Glomerular endothelial cell (primary cell): ENCODE data around the gene S100PBP. TPM values are rescaled to one million over a fixed set of nuclear protein-coding genes. Genes with fewer than 3 reads are reported as not detected.

Experiments
- DNase-seq: peaks from one replicate; pipeline ENCODE4 v3.0.0-alpha.2; 2011; ENCODE audit warnings: low read depth, low spot score; ENCODE audit errors: extremely low read depth
- total RNA-seq: library from RNA; depleted of rRNA; stranded (reverse); fragments of >200 nt; gene quantifications from 2 replicates; pipeline ENCODE4 v1.2.3, GENCODE V29; 2015

The S100PBP gene
- 18.9 and 40.8 TPM in 2 replicates for total RNA-seq

DNA sequence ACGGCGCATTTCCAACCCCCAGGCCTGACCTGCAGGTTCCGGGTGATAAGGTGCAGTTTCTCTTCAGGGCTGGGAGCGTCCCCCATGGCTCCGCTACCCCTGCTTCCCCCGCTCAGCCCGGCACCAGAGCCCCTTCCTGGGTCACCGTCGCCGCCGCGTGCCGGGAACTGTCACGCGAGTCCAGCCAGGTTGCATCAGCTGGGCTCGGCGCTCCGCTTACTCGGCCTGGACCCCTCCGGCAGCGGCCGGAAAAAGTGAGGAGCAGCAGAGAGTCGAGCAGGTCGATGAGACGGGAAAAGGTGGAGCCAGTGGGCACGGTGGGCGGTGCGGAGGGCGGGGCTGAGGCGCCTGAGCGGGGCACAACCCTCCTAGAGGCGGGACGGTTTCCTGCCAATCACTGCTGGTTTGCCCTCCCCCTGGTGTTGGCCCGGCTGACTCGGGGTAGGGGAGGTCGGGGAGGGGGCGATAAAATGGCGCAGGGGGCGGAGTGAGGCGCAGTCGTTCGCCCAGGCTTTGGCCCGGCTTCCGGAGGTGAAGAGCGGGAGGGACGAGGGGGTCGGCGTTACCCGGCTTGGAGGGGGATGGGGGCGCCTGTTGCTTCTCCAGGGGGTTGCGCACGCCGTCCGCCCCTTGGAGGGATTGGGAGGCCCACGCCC is at the start of gene S100PBP, which contains the start of gene YARS1:
S100PBP (plus strand) TSS at position 495 of the 656 bp plus-strand sequence. CDS start 8,447 bp downstream, outside the sequence.
YARS1 (minus strand) TSS at position 200 of the 656 bp plus-strand sequence; CDS start at position 86, 114 bp downstream.
- DNase-seq = peak; percentile 73

DNA sequence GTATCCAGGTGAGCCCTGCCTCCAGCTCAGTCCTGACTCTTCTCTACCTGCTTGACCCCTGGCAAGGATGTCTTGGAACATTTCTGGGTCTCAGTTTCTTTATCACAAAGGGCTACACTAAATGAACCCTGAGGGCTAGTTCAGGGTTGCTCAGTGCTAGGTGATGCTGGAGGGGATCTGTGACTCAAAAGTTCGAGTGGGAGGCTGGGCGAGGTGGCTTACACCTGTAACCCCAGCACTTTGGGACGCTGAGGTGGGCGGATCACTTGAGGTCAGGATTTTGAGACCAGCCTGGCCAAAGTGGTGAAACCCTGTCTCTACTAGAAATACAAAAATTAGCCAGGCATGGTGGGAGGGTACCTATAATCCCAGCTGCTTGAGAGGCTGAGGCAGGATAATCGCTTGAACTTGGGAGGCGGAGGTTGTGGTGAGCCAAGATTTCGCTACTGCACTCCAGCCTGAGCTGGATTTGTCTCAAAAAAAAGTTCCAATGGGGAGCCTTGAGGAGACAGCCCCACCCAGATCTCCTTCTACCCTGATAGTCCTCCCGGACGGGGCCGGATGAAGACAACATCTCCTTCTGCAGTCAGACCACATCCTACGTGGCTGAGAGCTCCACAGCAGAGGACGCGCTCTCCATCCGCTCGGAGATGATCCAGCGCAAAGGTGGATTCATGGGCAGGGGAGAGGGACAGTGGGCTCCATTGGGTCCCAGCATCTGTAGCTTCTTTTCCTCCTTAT is 49.2 kb upstream of the S100PBP start:
- no peak for DNase-seq

DNA sequence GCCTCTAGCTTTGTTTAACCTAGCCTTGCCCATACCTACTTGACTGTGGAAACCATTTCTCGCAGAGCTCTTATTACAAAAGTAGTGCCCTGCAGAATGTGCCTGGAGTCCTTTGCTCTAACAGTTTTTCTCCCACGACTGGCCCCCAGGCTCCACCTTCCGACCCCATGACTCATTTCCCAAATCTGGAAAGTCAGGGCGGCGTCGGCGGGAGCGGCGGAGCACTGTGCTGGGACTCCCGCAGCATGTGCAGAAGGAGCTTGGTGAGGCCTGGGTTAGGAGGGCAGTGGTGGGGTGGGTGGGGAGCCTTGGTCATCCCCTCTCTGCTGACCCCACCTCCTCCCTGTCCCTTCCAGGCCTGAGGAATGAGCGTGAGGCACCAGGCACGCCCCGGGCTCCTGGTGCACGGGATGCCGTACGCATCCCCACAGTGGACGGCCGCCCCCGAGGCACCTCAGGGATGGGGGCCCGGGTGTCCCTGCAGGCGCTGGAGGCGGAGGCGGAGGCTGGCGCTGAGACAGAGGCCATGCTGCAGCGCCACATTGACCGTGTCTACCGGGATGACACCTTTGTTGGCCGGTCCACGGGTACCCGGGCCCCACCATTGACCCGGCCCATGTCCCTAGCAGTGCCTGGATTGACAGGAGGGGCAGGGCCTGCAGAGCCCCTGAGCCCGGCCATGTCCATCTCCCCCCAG is 47.8 kb upstream of the S100PBP start:
- DNase-seq = no peak

DNA sequence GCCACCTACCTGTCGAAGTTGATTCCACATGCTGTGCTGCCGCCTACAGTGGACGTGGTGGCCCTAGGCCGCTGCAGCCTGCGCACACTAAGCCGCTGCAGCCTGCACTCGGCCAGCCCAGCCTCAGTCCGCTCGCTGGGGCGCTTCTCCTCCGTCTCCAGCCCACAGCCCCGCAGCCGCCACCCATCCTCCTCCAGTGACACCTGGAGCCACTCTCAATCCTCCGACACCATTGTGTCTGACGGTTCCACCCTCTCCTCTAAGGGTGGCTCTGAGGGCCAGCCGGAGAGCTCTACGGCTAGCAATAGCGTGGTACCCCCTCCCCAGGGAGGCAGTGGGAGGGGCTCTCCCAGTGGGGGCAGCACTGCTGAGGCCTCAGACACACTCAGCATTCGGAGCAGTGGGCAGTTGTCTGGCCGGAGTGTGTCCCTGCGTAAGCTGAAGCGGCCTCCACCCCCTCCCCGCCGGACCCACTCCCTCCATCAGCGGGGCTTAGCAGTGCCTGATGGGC is 47.2 kb upstream of the S100PBP start:
- DNase-seq = no peak

DNA sequence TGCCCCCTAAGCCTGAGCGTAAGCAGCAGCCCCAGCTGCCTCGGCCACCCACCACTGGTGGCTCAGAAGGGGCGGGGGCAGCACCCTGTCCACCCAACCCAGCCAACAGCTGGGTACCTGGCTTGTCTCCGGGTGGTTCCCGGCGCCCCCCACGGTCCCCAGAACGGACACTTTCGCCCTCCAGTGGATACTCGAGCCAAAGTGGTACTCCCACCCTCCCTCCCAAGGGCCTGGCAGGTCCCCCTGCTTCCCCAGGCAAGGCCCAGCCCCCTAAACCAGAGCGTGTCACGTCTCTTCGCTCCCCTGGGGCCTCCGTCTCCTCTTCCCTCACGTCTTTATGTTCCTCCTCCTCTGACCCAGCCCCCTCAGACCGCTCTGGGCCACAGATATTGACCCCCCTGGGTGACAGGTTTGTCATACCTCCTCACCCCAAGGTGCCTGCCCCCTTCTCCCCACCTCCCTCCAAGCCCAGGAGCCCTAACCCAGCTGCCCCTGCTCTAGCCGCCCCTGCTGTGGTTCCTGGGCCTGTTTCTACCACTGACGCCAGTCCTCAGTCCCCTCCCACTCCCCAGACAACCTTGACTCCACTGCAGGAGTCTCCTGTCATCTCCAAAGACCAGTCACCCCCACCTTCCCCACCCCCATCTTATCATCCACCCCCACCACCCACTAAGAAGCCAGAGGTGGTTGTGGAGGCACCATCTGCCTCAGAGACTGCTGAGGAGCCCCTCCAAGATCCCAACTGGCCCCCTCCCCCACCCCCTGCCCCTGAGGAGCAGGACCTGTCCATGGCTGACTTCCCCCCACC is 46.5 kb upstream of the S100PBP start:
- no peak for DNase-seq

DNA sequence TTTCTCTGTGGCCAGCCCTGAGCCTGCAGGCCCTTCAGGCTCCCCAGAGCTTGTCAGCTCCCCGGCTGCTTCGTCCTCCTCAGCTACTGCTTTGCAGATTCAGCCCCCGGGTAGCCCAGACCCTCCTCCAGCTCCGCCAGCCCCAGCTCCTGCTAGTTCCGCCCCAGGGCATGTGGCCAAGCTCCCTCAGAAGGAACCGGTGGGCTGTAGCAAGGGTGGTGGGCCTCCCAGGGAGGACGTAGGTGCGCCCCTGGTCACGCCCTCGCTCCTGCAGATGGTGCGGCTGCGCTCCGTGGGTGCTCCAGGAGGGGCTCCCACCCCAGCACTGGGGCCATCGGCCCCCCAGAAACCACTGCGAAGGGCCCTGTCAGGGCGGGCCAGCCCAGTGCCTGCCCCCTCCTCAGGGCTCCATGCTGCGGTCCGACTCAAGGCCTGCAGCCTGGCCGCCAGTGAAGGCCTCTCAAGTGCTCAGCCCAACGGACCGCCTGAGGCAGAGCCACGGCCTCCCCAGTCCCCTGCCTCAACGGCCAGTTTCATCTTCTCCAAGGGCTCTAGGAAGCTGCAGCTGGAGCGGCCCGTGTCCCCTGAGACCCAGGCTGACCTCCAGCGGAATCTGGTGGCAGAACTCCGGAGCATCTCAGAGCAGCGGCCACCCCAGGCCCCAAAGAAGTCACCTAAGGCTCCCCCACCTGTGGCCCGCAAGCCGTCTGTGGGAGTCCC is 45.7 kb upstream of the S100PBP start:
- DNase-seq = no peak

DNA sequence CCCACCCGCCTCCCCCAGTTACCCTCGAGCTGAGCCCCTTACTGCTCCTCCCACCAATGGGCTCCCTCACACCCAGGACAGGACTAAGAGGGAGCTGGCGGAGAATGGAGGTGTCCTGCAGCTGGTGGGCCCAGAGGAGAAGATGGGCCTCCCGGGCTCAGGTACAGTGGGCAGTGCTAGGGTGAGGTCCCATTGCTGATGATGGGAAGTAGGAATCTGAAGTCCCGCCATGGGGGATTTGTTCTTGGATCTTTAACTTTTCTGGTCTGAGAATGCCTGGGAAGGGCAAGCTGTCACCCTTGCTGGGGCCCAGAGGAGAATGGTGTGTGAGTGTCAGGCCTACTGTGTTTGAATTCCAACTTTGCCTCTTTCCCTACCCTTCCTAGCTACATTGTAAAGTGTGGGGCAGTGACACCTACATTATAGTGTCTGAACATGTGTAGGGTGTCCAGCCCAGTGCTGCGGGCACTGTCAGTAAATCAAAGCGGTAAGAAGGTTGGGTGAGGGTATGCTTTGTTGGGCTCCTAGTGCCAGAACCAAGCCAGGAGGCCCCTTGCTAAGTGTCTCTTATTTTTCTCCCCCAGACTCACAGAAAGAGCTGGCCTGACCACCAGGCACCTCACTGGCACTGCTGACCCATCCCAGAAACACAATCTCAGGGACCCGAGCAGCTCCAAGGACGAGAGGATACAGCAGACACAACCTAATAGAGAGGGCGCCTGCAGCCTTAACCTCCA is 45.0 kb upstream of the S100PBP start:
- no peak for DNase-seq

DNA sequence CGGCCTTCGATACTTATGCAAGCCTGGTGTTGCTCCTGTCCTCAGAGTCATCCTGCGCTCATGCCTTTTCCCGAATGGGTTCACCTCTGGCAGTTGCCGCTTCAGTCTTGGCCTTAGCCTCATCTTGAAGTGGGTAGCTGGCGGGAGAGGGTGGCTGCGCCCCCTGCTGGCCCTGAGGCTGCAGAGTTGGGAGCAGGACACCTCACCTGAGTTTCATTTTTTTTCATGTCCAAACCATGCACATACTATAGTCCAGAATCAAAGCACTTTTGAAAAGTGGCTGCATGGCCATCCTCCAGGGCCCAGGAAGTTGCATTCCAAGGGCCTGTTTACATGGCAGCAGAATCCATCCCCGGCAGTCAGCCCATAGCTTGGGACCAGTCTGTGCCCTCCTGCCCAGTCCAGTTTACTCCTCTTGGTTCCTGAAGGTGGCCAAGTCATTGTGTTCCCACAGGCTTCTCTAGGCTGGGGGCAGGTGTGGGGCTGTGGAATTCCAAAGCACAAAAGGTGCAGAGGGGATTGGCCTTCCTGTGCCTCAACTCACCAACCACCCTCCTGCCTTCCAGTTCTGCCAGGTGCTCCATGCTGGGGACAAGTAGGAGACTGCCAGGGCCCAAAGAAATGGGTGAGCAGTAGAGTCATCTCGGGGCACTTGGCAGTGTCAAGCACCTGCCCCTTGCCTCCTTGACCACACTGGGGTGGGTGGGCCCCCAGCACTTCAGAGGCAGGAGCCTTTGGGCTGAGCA is 44.3 kb upstream of the S100PBP start:
- peak; percentile 44 for DNase-seq

DNA sequence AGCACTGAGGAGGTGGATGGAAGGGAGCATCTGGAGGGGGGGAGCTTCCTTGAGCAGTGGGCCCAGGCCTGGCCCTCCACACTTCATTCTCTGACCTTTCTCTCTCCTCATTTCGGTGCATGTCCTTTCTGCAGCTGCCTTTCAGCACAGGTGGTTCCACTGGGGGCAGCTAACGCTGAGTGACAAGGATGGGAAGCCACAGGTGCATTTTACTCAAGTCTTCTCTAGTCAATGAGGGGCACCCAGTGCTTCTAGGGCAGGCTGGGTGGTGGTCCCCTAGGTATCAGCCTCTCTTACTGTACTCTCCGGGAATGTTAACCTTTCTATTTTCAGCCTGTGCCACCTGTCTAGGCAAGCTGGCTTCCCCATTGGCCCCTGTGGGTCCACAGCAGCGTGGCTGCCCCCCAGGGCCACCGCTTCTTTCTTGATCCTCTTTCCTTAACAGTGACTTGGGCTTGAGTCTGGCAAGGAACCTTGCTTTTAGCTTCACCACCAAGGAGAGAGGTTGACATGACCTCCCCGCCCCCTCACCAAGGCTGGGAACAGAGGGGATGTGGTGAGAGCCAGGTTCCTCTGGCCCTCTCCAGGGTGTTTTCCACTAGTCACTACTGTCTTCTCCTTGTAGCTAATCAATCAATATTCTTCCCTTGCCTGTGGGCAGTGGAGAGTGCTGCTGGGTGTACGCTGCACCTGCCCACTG is 43.5 kb upstream of the S100PBP start:
- DNase-seq = no peak

DNA sequence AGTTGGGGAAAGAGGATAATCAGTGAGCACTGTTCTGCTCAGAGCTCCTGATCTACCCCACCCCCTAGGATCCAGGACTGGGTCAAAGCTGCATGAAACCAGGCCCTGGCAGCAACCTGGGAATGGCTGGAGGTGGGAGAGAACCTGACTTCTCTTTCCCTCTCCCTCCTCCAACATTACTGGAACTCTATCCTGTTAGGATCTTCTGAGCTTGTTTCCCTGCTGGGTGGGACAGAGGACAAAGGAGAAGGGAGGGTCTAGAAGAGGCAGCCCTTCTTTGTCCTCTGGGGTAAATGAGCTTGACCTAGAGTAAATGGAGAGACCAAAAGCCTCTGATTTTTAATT is 43.0 kb upstream of the S100PBP start:
- no peak for DNase-seq

DNA sequence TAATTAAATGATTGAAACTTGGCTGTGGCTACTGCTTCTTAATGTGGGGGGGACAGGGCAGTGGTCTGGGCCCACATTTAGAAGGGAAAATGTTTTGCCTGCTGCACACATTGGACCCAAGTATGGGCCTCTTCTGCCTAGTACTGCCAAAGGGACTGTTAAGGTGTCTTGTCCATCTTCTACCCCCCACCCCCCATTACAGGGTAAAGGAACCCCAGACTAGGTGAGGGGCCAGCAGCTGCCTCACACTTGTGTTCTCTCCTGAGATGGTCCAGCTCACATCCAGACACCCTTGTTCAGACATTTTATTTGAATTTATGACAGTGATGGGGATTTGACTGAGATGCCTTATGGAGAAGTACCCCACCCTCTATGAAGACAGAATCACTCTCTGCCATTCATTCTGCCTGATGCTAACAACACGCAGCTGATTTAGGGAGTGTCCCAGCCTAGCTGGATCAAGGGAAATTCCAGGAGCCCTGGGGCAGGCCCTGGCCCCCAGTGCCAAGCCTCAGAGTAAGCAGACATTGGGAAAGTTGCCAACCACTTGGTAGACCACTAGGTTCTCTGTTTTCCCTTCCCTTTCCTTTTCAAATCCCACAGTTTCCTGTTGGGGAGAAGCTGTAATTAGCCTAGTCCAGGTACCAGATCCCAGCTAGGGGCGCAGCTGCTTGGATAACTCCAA is 42.4 kb upstream of the S100PBP start:
- DNase-seq = peak; percentile 23

DNA sequence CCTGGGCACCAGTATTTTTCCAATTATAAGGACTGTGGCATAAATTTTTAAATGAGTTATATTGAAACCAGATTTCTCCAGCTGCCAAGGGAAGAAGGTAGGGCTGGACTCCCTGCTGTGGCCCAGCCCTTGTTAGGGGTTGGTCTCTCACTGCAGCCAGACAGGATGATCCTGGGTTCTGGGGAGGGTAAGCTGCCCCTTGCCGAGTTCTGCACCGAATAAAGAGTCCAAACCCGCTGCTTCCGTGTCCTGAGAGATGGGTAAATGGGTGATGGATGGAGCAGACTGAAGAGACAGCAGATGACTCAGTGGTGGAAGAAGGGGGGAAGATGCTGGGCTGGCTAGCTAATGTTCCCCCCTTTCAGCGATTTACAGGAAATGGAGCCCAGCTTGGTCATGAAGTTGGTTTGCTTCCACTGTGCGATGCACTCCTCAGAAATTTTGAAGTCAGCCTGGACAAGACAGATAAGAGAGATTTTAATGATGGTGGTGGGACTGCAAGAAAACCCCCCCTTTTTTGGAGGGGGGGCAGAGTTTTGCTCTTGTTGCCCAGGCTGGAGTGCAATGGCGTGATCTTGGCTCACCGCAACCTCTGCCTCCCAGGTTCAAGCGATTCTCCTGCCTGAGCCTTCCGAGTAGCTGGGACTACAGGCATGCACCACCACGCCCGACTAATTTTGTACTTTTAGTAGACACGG is 41.7 kb upstream of the S100PBP start:
- no peak for DNase-seq

DNA sequence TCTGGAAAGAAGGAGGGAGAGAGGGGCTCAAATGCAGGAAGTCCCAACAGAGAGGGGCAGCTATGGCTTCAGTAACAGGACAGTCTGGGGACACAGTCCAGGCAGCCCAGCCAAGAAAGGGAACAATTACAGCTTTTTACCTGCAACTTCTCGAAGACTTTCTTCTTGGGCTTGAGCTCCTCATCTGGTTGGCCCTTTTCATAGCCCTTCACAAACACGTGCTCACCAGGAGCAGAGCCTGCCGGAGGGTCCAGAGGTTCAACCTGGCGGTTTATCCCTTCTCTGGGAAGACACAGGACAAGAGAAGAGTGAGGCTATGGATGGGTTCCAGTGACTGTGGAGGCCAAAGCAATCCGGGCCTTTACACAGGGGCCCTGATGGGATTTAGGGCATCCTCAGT is 38.2 kb upstream of the S100PBP start:
- DNase-seq = no peak

DNA sequence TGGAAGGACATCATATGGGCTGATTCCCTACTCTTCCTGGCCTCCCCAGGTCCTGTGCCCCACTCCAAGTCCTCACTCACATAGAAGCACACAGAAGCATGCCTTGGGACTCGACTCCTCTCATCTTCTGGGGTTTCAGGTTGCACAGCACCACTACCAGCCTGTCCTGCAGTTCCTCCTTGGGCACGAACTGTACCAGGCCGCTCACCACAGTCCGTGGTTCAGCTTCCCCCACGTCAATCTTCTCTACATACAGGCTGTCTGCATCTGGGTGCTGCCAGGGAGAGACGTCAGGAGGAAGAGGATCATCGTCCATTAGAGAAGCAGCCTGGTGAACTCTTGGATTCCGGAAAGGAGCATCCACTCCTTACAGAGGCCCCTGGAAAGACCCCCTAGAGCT is 37.4 kb upstream of the S100PBP start:
- no peak for DNase-seq

DNA sequence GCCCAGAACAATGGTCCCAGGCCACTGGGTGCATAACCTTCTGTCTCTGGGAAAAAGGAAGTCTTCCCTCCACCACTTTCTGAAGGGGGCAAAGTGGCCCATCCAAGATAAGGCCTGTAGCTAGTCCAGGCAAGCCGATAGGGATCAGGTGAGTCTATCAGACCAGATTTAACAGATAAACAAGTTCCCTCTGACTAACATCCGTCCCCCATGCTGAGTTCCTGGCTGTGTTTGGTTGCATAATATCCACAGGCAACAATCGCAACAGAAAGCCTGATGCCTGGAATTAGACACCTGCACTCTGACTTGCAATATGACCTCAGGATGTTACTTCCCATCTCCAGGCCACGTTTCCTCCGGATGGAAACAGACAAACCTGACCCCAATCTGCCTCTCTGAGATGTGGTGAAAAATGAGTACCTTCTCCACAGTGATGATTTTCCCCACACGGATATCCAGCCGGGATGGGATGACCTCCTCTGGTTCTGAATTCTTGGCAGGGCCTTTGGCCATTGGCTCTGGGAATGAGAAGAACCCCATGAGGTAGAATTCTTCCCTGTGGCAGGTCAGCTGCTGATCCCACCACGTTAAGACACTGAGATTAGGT is 36.7 kb upstream of the S100PBP start:
- DNase-seq = no peak

DNA sequence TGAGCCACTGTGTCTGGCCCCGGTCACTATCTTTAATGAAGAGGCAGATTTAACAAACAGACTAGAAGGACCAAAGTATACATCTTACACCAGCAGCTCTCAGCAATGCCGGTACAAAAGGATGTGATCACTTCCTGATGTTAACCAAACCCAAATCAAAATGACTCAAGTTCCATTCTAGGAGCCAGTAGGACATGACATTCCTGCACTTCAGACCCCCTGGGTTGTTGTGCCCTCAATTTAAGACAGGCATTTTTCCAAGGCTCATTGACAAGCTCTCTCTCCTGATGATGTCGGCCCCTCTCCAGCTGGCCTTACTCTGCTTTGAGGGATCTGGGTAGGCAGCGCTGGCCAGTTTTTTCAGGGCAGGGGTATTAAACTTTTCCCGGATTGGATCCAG is 35.4 kb upstream of the S100PBP start:
- DNase-seq = no peak

DNA sequence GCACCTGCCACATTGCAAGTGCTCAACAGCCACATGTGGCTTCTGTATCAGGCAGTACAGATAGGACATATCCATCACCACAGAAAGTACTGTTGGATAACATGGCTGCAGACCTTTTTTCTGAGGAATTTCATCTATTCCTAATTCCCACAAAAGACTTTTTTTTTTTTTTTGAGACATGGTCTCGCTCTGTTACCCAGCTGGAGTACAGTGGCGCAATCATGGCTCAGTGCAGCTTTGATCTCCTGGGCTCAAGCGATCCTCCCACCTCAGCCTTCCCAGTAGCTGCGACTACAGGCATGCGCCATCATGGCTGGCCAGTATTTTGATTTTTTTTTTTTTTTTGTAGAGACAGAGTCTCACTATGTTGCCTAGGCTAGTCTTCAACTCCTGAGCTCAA is 33.6 kb upstream of the S100PBP start:
- DNase-seq = no peak
